HG03064 (cell line): Measurements from ENCODE around the gene RPS6KB2.
"Not testable (repeated sequence)": the region's sequence is repeated elsewhere in the genome, so short reads cannot be mapped to it uniquely, and the experiment has no call there.

Experiments used
- ATAC-seq: cut with Tn5 transposase; IDR thresholded peaks from one replicate; pipeline ENCODE4 v1.9.1; 2021; ENCODE audit warnings: low read depth; ENCODE audit not compliant: unreplicated experiment

RPS6KB2 gene

GRCh38 chr11:67423891-67424613 lies 4.2 kb upstream of the RPS6KB2 start:
- ATAC-seq = no peak

- ATAC-seq = not testable (repeated sequence)
Measured at GRCh38 chr11:67427364-67427859, 882 bp upstream of the RPS6KB2 start.

GRCh38 chr11:67429038-67429668 lies 859 bp downstream of the RPS6KB2 start:
- ATAC-seq = no peak

- ATAC-seq = no peak
Measured at GRCh38 chr11:67429722-67430121, 1.4 kb downstream of the RPS6KB2 start.

- ATAC-seq = no peak
Measured at GRCh38 chr11:67431346-67432249, 3.3 kb downstream of the RPS6KB2 start.

GRCh38 chr11:67432655-67433349 lies 4.5 kb downstream of the RPS6KB2 start:
- no peak for ATAC-seq

GRCh38 chr11:67433536-67434394 lies 5.5 kb downstream of the RPS6KB2 start:
- no peak for ATAC-seq

- no peak for ATAC-seq
Measured at GRCh38 chr11:67434395-67434881, 6.1 kb downstream of the RPS6KB2 start.

GRCh38 chr11:67435031-67435726 lies 6.9 kb downstream of the RPS6KB2 start:
- no peak for ATAC-seq

- no peak for ATAC-seq
Measured at GRCh38 chr11:67435727-67436458, 7.6 kb downstream of the RPS6KB2 start.

- no peak for ATAC-seq
Measured at GRCh38 chr11:67436459-67437081, 8.3 kb downstream of the RPS6KB2 start.

- ATAC-seq = no peak
Measured at GRCh38 chr11:67437082-67437808, 9.0 kb downstream of the RPS6KB2 start, which contains the start of gene PTPRCAP. PTPRCAP (minus strand) TSS chr11:67437682; CDS start chr11:67437619, 63 bp downstream.

GRCh38 chr11:67437809-67438157 lies 9.5 kb downstream of the RPS6KB2 start:
- ATAC-seq = no peak

- no peak for ATAC-seq
Measured at GRCh38 chr11:67438158-67438902, 10.0 kb downstream of the RPS6KB2 start.

GRCh38 chr11:67439321-67440228 lies 11.3 kb downstream of the RPS6KB2 start:
- no peak for ATAC-seq
